Kidney epithelial cell (primary cell): ENCODE data around the gene PA2G4. TPM values are rescaled to one million over a fixed set of nuclear protein-coding genes. Genes with fewer than 3 reads are reported as not detected.
"Not testable (repeated sequence)": the region's sequence is repeated elsewhere in the genome, so short reads cannot be mapped to it uniquely, and the experiment has no call there.

Source experiments
- DNase-seq: peaks from one replicate; pipeline ENCODE4 v3.0.0-alpha.2; 2010; ENCODE audit warnings: low read depth
- H3K27me3 ChIP-seq: 2 replicates; pipeline ENCODE4 v1.6.0; 2011; ENCODE audit warnings: low read length; ENCODE audit not compliant: control insufficient read depth, insufficient read depth
- H3K36me3 ChIP-seq: 2 replicates; pipeline ENCODE4 v1.5.1; 2011; ENCODE audit warnings: low read length; ENCODE audit not compliant: control insufficient read depth, insufficient read depth
- H3K4me3 ChIP-seq: 2 replicates; pipeline ENCODE4 v1.5.1; 2011; ENCODE audit warnings: low read depth, mild to moderate bottlenecking, control low read depth, low read length
- CTCF ChIP-seq: IDR thresholded peaks from 2 replicates; pipeline ENCODE4 v1.5.1; 2011; ENCODE audit warnings: mild to moderate bottlenecking, moderate library complexity, low read length, control low read depth, inconsistent platforms; ENCODE audit not compliant: insufficient read depth, poor library complexity, severe bottlenecking
- total RNA-seq: library from RNA; depleted of rRNA; stranded (reverse); fragments of >200 nt; gene quantifications from 2 replicates; pipeline ENCODE4 v1.2.3, GENCODE V29; 2015

The PA2G4 gene
- total RNA-seq, 1 donor from 2014 or later: 179 TPM

- Histone ChIP-seq H3K4me3 (no peak overlapping the region), H3K36me3 (peaks cover 2% of the 10 kb centered on the region), H3K27me3 (no peaks in the 10 kb centered on the region)
- TF ChIP-seq CTCF: no peak
- DNase-seq: no peak
Measured at GRCh38 chr12:56154818-56155217, 50.5 kb downstream of the PA2G4 start.

- DNase-seq: no peak
- H3K27me3 ChIP-seq: no peaks in the 10 kb centered on the region
- H3K36me3 ChIP-seq: peaks cover 4% of the 10 kb centered on the region
- no peak overlapping the region for H3K4me3 ChIP-seq
- TF ChIP-seq CTCF: no peak
Measured at GRCh38 chr12:56155256-56155845, 51.0 kb downstream of the PA2G4 start.

- not testable (repeated sequence) for DNase-seq, H3K36me3 ChIP-seq, H3K27me3 ChIP-seq
- H3K4me3 ChIP-seq: peak overlapping the region; percentile 32
Measured at GRCh38 chr12:56156464-56157200, 52.3 kb downstream of the PA2G4 start.

GRCh38 chr12:56157201-56158028 lies 53.1 kb downstream of the PA2G4 start:
- DNase-seq: peak; percentile 48
- TF ChIP-seq CTCF: peak; percentile 70
- peaks cover 8% of the 10 kb centered on the region for H3K36me3 ChIP-seq
- H3K27me3 ChIP-seq: no peaks in the 10 kb centered on the region
- peak overlapping the region; percentile 32 for H3K4me3 ChIP-seq

GRCh38 chr12:56158029-56158925 lies 53.9 kb downstream of the PA2G4 start, which contains the start of gene MYL6:
TSS of gene MYL6 (plus strand) at chr12:56158359. CDS start at chr12:56158402, 43 bp downstream.
- Histone ChIP-seq H3K36me3 (peaks cover 8% of the 10 kb centered on the region), H3K4me3 (peak within 1 kb of the TSS; percentile 66), H3K27me3 (no peaks in the 10 kb centered on the region)
- DNase-seq: peak; percentile 91
- TF ChIP-seq CTCF: no peak
